SK-N-SH (cell line): ENCODE data around the gene FRMD4B. TPM values are rescaled to one million over a fixed set of nuclear protein-coding genes. Genes with fewer than 3 reads are reported as not detected.

Source experiments
- CTCF ChIA-PET: fragments of 300-600, 350-600 bp; formaldehyde crosslinking; extraction: SDS; loops from one replicate; lab custom pipeline; 2021; lab: Yijun Ruan, JAX
- POLR2A ChIA-PET: fragments of 350-600 bp; sonication (Branson Sonifier 250); formaldehyde crosslinking; extraction: SDS; loops from one replicate; lab custom pipeline; 2020; ENCODE audit warnings: antibody characterized with exemption, inconsistent platforms; lab: Yijun Ruan, JAX
- DNase-seq: peaks from one replicate; pipeline ENCODE4 v3.0.0; 2012
- H2AFZ ChIP-seq: fragments of 200-600 bp; sonication (generic); 2 replicates; pipeline ENCODE4 v1.8.1; 2016; ENCODE audit warnings: antibody characterized with exemption, mild to moderate bottlenecking, low read depth
- H3F3A ChIP-seq: fragments of 200-600 bp; sonication (generic); replicated peaks from 2 replicates; pipeline ENCODE3; 2016; ENCODE audit warnings: antibody characterized with exemption, mild to moderate bottlenecking; ENCODE audit not compliant: insufficient read depth
- H3K27ac ChIP-seq, 2 experiments: fragments of 200-500 bp in 1 of 2; fragments of 200-600 bp in 1 of 2; sonication (Bioruptor generic) in 1 of 2; sonication (generic), shearing (Covaris generic) in 1 of 2; 2 replicates each; pipeline versions ENCODE4 v1.5.1 to v1.6.1; 2014 to 2016; ENCODE audit warnings: low read depth in 2 of 2, inconsistent platforms in 1 of 2, low read length in 1 of 2, mild to moderate bottlenecking in 1 of 2, mixed read lengths in 1 of 2
- H3K27me3 ChIP-seq: fragments of 200-600 bp; sonication (generic), shearing (Covaris generic); 2 replicates; pipeline ENCODE4 v1.6.1; 2016; ENCODE audit warnings: mixed run types; ENCODE audit not compliant: insufficient read depth
- H3K36me3 ChIP-seq, 2 experiments: fragments of 200-500 bp in 1 of 2; fragments of 200-600 bp in 1 of 2; sonication (Bioruptor generic) in 1 of 2; sonication (generic) in 1 of 2; replicated peaks in 1 of 2; 2 replicates each; pipeline versions ENCODE3 to v1.5.1; 2014 to 2016; ENCODE audit warnings: low read length in 1 of 2, mild to moderate bottlenecking in 1 of 2; ENCODE audit not compliant: insufficient read depth in 2 of 2, control insufficient read depth in 1 of 2
- H3K4me1 ChIP-seq, 2 experiments: fragments of 200-500 bp in 1 of 2; fragments of 200-600 bp in 1 of 2; sonication (Bioruptor generic) in 1 of 2; sonication (generic), shearing (Covaris generic) in 1 of 2; 2 replicates each; pipeline versions ENCODE4 v1.5.1 to v1.6.1; 2014 to 2016; ENCODE audit warnings: low read depth in 1 of 2, low read length in 1 of 2, mixed run types in 1 of 2; ENCODE audit not compliant: insufficient read depth in 2 of 2, control insufficient read depth in 1 of 2
- H3K4me2 ChIP-seq: fragments of 200-600 bp; sonication (generic), shearing (Covaris generic); 2 replicates; pipeline ENCODE4 v1.6.1; 2017; ENCODE audit warnings: mixed run types
- H3K4me3 ChIP-seq, 2 experiments: fragments of 200-500 bp in 1 of 2; fragments of 200-600 bp in 1 of 2; sonication (Bioruptor generic) in 1 of 2; sonication (generic), shearing (Covaris generic) in 1 of 2; 2 replicates each; pipeline versions ENCODE4 v1.5.1 to v1.8.1; 2014 to 2016; ENCODE audit warnings: low read depth in 2 of 2, inconsistent platforms in 1 of 2, low read length in 1 of 2, mild to moderate bottlenecking in 1 of 2, mixed read lengths in 1 of 2, moderate library complexity in 1 of 2
- H3K79me2 ChIP-seq: fragments of 200-600 bp; sonication (generic); 2 replicates; pipeline ENCODE4 v1.8.1; 2017; ENCODE audit warnings: mild to moderate bottlenecking; ENCODE audit not compliant: insufficient read depth
- H3K9ac ChIP-seq: fragments of 200-600 bp; sonication (generic); 2 replicates; pipeline ENCODE4 v1.6.1; 2017; ENCODE audit warnings: mixed run types
- H3K9me2 ChIP-seq: fragments of 200-600 bp; sonication (generic); 2 replicates; pipeline ENCODE4 v1.6.1; 2017; ENCODE audit warnings: mixed run types
- H3K9me3 ChIP-seq: fragments of 200-600 bp; sonication (generic); 2 replicates; pipeline ENCODE4 v1.6.1; 2017; ENCODE audit warnings: mixed run types, mild to moderate bottlenecking, moderate library complexity
- H4K20me1 ChIP-seq: fragments of 200-600 bp; sonication (generic); 2 replicates; pipeline ENCODE4 v1.6.1; 2017; ENCODE audit warnings: mild to moderate bottlenecking, mixed run types; ENCODE audit not compliant: insufficient read depth
- CHD2 ChIP-seq: fragments of 150-350 bp; IDR thresholded peaks from 2 replicates; pipeline ENCODE4 v1.6.1; 2018; ENCODE audit warnings: low read length; ENCODE audit not compliant: partially characterized antibody
- CTCF ChIP-seq: fragments of 200-600 bp; sonication (generic); IDR thresholded peaks from 2 replicates; pipeline ENCODE4 v1.6.1; 2017; ENCODE audit warnings: antibody characterized with exemption, mild to moderate bottlenecking, moderate library complexity
- ELF1 ChIP-seq: IDR thresholded peaks from 2 replicates; pipeline ENCODE4 v1.4.0; 2012
- EP300 ChIP-seq, 2 experiments: IDR thresholded peaks; 2 replicates each; pipeline versions ENCODE4 v1.4.0 to v1.6.1; 2012; ENCODE audit warnings: borderline replicate concordance in 1 of 2, low read depth in 1 of 2, low read length in 1 of 2
- GABPA ChIP-seq: IDR thresholded peaks from 2 replicates; pipeline ENCODE4 v1.4.0; 2012; ENCODE audit warnings: low read depth, mild to moderate bottlenecking
- IRF3 ChIP-seq: fragments of 150-350 bp; IDR thresholded peaks from 2 replicates; pipeline ENCODE4 v1.6.1; 2016; ENCODE audit warnings: mild to moderate bottlenecking, low read depth, low read length
- JUND ChIP-seq: IDR thresholded peaks from 2 replicates; pipeline ENCODE4 v1.4.0; 2012
- MAX ChIP-seq: IDR thresholded peaks from 2 replicates; pipeline ENCODE4 v1.4.0; 2012; ENCODE audit warnings: low read depth
- POLR2AphosphoS5 ChIP-seq: IDR thresholded peaks from 2 replicates; pipeline ENCODE4 v1.6.1; 2012; ENCODE audit warnings: low read depth, low read length
- SIN3A ChIP-seq: IDR thresholded peaks from 2 replicates; pipeline ENCODE4 v1.6.1; 2012; ENCODE audit warnings: low read depth, mild to moderate bottlenecking, low read length, moderate library complexity, borderline replicate concordance
- TEAD4 ChIP-seq: IDR thresholded peaks from 2 replicates; pipeline ENCODE4 v1.4.0; 2012; ENCODE audit warnings: mild to moderate bottlenecking, borderline replicate concordance; ENCODE audit not compliant: insufficient read depth
- USF1 ChIP-seq: IDR thresholded peaks from 2 replicates; pipeline ENCODE4 v1.4.0; 2012; ENCODE audit warnings: low read depth, borderline replicate concordance
- YY1 ChIP-seq: IDR thresholded peaks from 2 replicates; pipeline ENCODE4 v1.4.0; 2012; ENCODE audit warnings: low read depth, mild to moderate bottlenecking
- WGBS: methylation state at CpG from one replicate; pipeline ENCODE4 v1.1.6; 2017; ENCODE audit warnings: low lambda C conversion rate; 5-methylcytosine and 5-hydroxymethylcytosine counted together
- polyA plus RNA-seq, 3 experiments: library from polyadenylated mRNA; depleted of rRNA; stranded (reverse); fragments of >200 nt; gene quantifications; 2 replicates each; pipeline ENCODE4 v1.2.3, GENCODE V29; 2012
- TF ChIP-seq, protein P1 (sequence below): IDR thresholded peaks from 2 replicates; pipeline ENCODE4; 2012
- TF ChIP-seq, protein P2 (sequence below): IDR thresholded peaks from 2 replicates; pipeline ENCODE4 v1.4.0; 2012; ENCODE audit warnings: low read depth, borderline replicate concordance

The FRMD4B gene
- polyA plus RNA-seq, 1 of the 3 experiments (the other 2 are of a cell fraction): 0.53 TPM

GRCh38 chr3:69368129-69368741 is 17.7 kb downstream of the FRMD4B start:
- Histone ChIP-seq H3F3A (peaks cover 12% of the 10 kb centered on the region), H3K36me3 (no peaks in the 10 kb centered on the region), H3K4me1 (peaks cover 0 to 5% of the 10 kb centered on the region in 2 experiments; a peak in 3 of 4 replicates), H3K9me2 (no peaks in the 10 kb centered on the region), H3K9ac (no peak overlapping the region)
- no peak for DNase-seq
- no peak for TF ChIP-seq GABPA
- TF ChIP-seq EP300 (IDR thresholded peaks at IDR 0.05; ENCODE audit: borderline replicate concordance in 1 of 2, low read depth in 1 of 2, low read length in 1 of 2): 0 out of 4 replicates have a peak, but pooled peaks of 1 of the 2 experiments have one; percentile 17
- TF ChIP-seq, all 33 proteins: peak for 1
- Histone ChIP-seq H3K9me3 (no peaks in the 10 kb centered on the region), H4K20me1 (no peaks in the 10 kb centered on the region), H3K79me2 (no peaks in the 10 kb centered on the region), H3K4me2 (no peak overlapping the region), H3K27me3 (no peaks in the 10 kb centered on the region), H3K27ac (no peak overlapping the region), H3K4me3 (no peak overlapping the region), H2AFZ (no peak overlapping the region)
- 72% methylated on average over 5 of the region's 5 CpGs for WGBS
- ChIA-PET POLR2A (no interaction called here), CTCF (interaction anchor here (1.7 kb wide), 1 partner anchor 62 kb away, joined by 4 read pairs; no protein-coding TSS in a partner anchor)

DNA sequence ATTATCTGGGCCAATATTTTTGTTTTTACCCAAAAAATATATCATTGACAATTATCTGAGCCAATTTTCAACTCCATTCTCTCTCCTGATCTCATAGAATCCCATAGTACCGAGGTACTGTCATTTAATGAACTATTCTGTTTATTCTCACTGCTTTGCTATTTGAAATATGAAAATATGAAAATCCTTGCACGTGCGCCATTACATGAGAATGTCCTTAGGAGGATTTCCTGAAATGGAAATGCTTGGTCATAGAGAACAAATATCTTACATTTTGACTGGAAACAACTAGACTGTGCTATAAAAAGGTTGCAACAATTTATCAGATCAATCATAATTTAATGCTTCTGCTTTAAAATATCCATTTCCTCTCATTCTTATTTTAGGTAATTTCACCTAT is 18.3 kb downstream of the FRMD4B start:
- no peak for TF ChIP-seq CTCF
- TF ChIP-seq JUND: no peak
- no peak for TF ChIP-seq USF1
- TF ChIP-seq TEAD4: no peak
- TF ChIP-seq CHD2: no peak
- TF ChIP-seq, protein P1, sequence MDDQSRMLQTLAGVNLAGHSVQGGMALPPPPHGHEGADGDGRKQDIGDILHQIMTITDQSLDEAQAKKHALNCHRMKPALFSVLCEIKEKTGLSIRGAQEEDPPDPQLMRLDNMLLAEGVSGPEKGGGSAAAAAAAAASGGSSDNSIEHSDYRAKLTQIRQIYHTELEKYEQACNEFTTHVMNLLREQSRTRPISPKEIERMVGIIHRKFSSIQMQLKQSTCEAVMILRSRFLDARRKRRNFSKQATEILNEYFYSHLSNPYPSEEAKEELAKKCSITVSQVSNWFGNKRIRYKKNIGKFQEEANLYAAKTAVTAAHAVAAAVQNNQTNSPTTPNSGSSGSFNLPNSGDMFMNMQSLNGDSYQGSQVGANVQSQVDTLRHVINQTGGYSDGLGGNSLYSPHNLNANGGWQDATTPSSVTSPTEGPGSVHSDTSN: no peak
- no peak for TF ChIP-seq SIN3A
- no peak for TF ChIP-seq MAX
- no peak for TF ChIP-seq IRF3
- no peak for TF ChIP-seq POLR2AphosphoS5
- TF ChIP-seq YY1: no peak
- no peak for TF ChIP-seq ELF1
- TF ChIP-seq, protein P2, sequence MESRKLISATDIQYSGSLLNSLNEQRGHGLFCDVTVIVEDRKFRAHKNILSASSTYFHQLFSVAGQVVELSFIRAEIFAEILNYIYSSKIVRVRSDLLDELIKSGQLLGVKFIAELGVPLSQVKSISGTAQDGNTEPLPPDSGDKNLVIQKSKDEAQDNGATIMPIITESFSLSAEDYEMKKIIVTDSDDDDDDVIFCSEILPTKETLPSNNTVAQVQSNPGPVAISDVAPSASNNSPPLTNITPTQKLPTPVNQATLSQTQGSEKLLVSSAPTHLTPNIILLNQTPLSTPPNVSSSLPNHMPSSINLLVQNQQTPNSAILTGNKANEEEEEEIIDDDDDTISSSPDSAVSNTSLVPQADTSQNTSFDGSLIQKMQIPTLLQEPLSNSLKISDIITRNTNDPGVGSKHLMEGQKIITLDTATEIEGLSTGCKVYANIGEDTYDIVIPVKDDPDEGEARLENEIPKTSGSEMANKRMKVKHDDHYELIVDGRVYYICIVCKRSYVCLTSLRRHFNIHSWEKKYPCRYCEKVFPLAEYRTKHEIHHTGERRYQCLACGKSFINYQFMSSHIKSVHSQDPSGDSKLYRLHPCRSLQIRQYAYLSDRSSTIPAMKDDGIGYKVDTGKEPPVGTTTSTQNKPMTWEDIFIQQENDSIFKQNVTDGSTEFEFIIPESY: no peak
- TF ChIP-seq EP300 (IDR thresholded peaks at IDR 0.05; ENCODE audit: borderline replicate concordance in 1 of 2, low read depth in 1 of 2, low read length in 1 of 2): no peak
- H3K27me3 ChIP-seq: no peaks in the 10 kb centered on the region
- H3K79me2 ChIP-seq: no peaks in the 10 kb centered on the region
- H2AFZ ChIP-seq: no peak overlapping the region
- peaks cover 12% of the 10 kb centered on the region for H3F3A ChIP-seq
- ChIA-PET CTCF (no interaction called here), POLR2A (no interaction called here)
- no peak overlapping the region for H3K4me2 ChIP-seq
- H3K36me3 ChIP-seq: no peaks in the 10 kb centered on the region
- H3K9me3 ChIP-seq: no peaks in the 10 kb centered on the region
- no peaks in the 10 kb centered on the region for H4K20me1 ChIP-seq
- no peak for DNase-seq
- H3K4me1 ChIP-seq: peaks cover 0 to 5% of the 10 kb centered on the region in 2 experiments; a peak in 3 of 4 replicates
- no peaks in the 10 kb centered on the region for H3K9me2 ChIP-seq
- WGBS: 81% methylated on average over 3 of the region's 3 CpGs
- no peak overlapping the region for H3K27ac ChIP-seq
- H3K9ac ChIP-seq: no peak overlapping the region
- H3K4me3 ChIP-seq: no peak overlapping the region
